GM12801 (cell line): ENCODE results near the gene SLC2A3.

Experiments used
- CTCF ChIP-seq: IDR thresholded peaks from one replicate; pipeline ENCODE4 v1.5.1; 2011; ENCODE audit warnings: control low read depth; ENCODE audit not compliant: insufficient read length; ENCODE audit errors: extremely low read depth

The SLC2A3 gene

GRCh38 chr12:7935590-7936581 is at the start of gene SLC2A3:
Gene SLC2A3 (minus strand): TSS chr12:7936187. CDS start chr12:7936034, 153 bp downstream.
- no peak for TF ChIP-seq CTCF

GRCh38 chr12:7984900-7985299 is 48.9 kb upstream of the SLC2A3 start:
- no peak for TF ChIP-seq CTCF

GRCh38 chr12:7981446-7981845 is 45.5 kb upstream of the SLC2A3 start:
- TF ChIP-seq CTCF, result no peak

GRCh38 chr12:7973457-7973825 is 37.5 kb upstream of the SLC2A3 start:
- TF ChIP-seq CTCF, result no peak

GRCh38 chr12:7972734-7973456 is 36.9 kb upstream of the SLC2A3 start:
- TF ChIP-seq CTCF, result no peak

- no peak for TF ChIP-seq CTCF
These were observed 34.7 kb upstream of the SLC2A3 start for GRCh38 chr12:7970475-7971252.

GRCh38 chr12:7966563-7966962 is 30.6 kb upstream of the SLC2A3 start:
- TF ChIP-seq CTCF, result no peak
